ENCODE measurements around the gene HSD3B7.

The HSD3B7 gene

DNA sequence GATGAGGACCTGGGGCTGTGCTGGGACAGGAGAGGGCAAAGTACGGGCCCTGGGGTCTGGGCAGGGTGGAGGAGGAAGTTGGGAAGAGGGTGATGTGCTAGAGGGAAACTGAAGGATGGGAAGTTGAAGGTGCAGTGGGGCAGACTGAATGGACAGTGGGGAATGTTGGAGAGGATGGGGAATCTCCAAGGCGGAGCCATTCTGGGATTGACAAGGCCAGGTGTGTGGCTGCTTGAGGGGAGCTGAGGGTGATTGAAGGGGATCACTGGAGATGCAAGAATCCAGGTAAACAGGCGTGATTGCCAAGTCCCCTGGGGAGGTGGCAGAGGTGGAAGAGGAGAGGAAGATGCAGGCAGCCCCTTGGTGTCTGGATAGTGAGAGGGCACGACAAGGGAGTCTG, 8.5 kb upstream of the HSD3B7 start:
- H3K4me3 ChIP-seq (ENCODE audit: low read length), result no peak overlapping the region
- DNase-seq (ENCODE audit: low read depth), result no peak
- TF ChIP-seq, protein P1, sequence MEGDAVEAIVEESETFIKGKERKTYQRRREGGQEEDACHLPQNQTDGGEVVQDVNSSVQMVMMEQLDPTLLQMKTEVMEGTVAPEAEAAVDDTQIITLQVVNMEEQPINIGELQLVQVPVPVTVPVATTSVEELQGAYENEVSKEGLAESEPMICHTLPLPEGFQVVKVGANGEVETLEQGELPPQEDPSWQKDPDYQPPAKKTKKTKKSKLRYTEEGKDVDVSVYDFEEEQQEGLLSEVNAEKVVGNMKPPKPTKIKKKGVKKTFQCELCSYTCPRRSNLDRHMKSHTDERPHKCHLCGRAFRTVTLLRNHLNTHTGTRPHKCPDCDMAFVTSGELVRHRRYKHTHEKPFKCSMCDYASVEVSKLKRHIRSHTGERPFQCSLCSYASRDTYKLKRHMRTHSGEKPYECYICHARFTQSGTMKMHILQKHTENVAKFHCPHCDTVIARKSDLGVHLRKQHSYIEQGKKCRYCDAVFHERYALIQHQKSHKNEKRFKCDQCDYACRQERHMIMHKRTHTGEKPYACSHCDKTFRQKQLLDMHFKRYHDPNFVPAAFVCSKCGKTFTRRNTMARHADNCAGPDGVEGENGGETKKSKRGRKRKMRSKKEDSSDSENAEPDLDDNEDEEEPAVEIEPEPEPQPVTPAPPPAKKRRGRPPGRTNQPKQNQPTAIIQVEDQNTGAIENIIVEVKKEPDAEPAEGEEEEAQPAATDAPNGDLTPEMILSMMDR (conservative IDR thresholded peaks at IDR 0.05; ENCODE audit: low read length), result no peak

DNA sequence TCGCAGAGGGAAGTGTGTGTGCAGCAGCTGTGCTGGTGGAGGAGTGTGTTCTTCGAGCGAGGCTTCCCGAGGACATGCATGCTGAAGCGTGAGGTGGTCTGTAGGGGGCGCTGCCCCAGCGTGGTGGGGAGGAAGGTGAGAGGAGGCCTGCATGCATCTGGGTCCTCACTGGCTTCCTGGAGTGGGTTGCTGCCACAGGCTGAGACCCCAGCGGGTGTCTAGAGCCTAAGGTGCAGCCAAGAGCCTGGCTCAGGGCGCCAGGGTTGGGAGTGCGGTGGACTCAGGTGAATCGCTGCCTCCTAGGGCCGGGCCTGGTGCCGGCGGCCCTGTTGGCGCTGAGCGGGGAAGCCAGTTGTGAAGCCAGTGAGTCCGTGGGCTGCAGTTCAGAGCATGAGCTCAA, 7.5 kb upstream of the HSD3B7 start:
- DNase-seq (ENCODE audit: low read depth), result no peak
- TF ChIP-seq, protein P1 (conservative IDR thresholded peaks at IDR 0.05; ENCODE audit: low read length), result 0 out of 2 replicates have a peak, but pooled peaks have one; percentile 24
- no peak overlapping the region for H3K4me3 ChIP-seq (ENCODE audit: low read length)

DNA sequence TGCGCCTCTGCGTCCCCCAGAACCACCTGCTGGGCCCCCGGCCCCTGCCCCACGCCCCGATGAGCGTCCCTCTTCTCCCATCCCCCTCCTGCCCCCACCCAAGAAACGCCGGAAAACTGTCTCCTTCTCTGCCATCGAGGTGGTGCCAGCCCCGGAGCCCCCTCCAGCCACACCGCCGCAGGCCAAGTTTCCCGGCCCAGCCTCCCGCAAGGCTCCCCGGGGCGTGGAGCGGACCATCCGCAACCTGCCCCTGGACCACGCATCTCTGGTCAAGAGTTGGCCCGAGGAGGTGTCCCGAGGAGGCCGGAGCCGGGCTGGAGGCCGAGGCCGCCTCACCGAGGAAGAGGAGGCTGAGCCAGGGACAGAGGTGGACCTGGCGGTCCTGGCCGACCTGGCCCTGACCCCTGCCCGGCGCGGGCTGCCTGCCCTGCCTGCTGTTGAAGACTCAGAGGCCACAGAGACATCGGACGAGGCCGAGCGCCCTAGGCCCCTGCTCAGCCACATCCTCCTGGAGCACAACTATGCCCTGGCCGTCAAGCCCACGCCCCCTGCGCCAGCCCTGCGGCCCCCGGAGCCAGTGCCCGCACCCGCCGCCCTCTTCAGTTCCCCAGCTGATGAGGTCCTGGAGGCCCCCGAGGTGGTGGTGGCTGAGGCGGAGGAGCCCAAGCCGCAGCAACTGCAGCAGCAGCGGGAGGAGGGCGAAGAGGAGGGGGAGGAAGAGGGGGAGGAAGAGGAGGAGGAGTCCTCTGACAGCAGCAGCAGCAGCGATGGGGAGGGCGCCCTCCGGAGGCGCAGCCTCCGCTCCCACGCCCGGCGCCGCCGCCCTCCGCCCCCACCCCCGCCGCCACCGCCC, 5.6 kb upstream of the HSD3B7 start:
- TF ChIP-seq, protein P1 (conservative IDR thresholded peaks at IDR 0.05; ENCODE audit: low read length), result no peak
- DNase-seq (ENCODE audit: low read depth), result no peak
- H3K4me3 ChIP-seq (ENCODE audit: low read length), result no peak overlapping the region

DNA sequence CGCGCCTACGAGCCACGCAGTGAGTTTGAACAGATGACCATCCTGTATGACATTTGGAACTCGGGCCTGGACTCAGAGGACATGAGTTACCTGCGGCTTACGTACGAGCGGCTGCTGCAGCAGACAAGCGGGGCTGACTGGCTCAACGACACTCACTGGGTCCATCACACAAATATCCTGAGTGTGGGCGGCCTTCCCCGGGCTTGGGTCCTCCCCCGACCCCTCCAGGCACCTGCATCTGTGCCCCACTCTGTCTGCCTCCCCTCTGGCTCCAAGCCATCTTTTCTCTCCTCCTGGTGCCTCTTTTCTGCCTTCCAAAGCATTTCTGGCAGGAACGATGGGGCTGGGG, 5.0 kb upstream of the HSD3B7 start:
- no peak for DNase-seq (ENCODE audit: low read depth)
- no peak overlapping the region for H3K4me3 ChIP-seq (ENCODE audit: low read length)
- TF ChIP-seq, protein P1 (conservative IDR thresholded peaks at IDR 0.05; ENCODE audit: low read length), result no peak

DNA sequence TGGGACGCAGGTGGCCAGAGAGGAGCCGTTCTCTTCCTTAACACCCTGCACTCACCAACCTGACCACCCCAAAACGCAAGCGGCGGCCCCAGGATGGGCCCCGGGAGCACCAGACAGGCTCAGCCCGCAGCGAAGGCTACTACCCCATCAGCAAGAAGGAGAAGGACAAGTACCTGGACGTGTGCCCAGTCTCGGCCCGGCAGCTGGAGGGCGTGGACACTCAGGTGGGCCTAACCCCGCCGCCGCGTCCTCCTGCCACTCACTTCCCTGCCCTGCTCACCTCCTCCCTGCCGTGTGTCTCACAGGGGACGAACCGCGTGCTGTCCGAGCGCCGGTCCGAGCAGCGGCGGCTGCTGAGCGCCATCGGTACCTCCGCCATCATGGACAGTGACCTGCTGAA, 4.6 kb upstream of the HSD3B7 start:
- TF ChIP-seq, protein P1 (conservative IDR thresholded peaks at IDR 0.05; ENCODE audit: low read length), result no peak
- DNase-seq (ENCODE audit: low read depth), result no peak
- no peak overlapping the region for H3K4me3 ChIP-seq (ENCODE audit: low read length)

DNA sequence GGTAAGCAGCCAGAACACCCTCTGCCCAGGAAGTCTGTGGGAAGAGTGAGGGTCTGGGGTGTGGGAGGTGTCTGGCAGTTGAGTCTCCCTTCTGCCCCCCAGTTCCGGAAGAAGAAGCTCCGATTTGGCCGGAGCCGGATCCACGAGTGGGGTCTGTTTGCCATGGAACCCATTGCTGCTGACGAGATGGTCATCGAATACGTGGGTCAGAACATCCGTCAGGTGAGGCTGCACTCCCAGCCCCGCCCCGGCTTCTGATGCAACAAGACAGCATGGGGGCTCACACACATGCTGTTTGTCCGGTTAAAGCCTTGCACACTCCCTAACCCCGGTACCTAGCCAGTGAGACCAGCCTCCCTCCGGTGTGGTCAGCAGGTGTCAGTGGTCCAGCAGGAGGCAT, 4.0 kb upstream of the HSD3B7 start:
- no peak for DNase-seq (ENCODE audit: low read depth)
- no peak overlapping the region for H3K4me3 ChIP-seq (ENCODE audit: low read length)
- TF ChIP-seq, protein P1 (conservative IDR thresholded peaks at IDR 0.05; ENCODE audit: low read length), result no peak

DNA sequence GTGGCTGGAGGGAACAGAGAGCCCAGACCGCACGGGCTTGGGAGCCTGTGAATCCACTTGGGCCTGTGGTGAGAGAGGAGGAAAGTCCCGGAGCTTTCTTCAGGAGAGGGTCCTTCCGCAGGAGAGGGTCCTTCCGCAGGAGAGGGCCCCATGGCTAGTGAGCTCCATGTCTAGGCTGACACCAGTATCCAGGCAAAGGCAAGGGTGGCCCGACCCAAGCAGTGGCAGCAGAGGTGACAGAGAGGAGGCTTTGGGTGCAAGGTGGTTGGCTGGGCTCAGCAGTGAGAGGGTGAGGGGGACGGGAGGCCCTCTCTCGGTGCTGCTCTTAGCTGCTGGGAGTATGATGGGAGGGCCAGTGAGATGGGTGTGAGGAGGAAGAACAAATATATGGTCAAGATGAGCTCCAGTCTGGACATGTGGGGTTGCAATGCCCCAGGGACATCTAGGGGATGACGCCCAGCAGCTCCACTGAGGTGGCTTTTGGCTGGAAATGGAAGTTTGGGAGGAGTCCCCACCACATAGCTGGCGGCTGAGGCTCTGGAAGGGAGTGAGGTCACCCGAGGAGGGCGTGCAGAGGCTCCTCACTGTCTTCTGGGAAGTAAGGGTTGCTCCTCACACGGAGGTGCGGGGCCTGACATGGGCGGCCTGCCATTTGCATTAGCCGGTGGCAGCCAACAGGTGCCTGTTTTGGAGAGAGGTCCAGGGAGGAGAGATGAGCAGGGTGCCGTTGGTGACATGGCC, 2.3 kb upstream of the HSD3B7 start:
- H3K4me3 ChIP-seq (ENCODE audit: low read length), result no peak overlapping the region
- DNase-seq (ENCODE audit: low read depth), result peak; percentile 79
- TF ChIP-seq, protein P1 (conservative IDR thresholded peaks at IDR 0.05; ENCODE audit: low read length), result no peak

All from AG10803 (cell line).